MM.1S (cell line): Measurements from ENCODE around the gene CHRND.

Source experiments
- DNase-seq: peaks from one replicate; pipeline ENCODE4 v3.0.0-alpha.2; 2015
- H2AFZ ChIP-seq: fragments of 300-600 bp; sonication (generic); 2 replicates; pipeline ENCODE4 v1.6.0; 2016; ENCODE audit warnings: antibody characterized with exemption, low read length
- H3F3A ChIP-seq: fragments of 300-600 bp; sonication (generic); 2 replicates; pipeline ENCODE4 v1.6.1; 2016; ENCODE audit warnings: mild to moderate bottlenecking, antibody characterized with exemption, low read length, moderate library complexity, mixed read lengths; ENCODE audit not compliant: insufficient read depth
- H3K27ac ChIP-seq: fragments of 300-600 bp; sonication (generic); 2 replicates; pipeline ENCODE4 v1.5.1; 2016; ENCODE audit warnings: mild to moderate bottlenecking, low read length
- H3K27me3 ChIP-seq: fragments of 300-600 bp; sonication (generic); replicated peaks from 2 replicates; pipeline ENCODE4 v1.6.0; 2016; ENCODE audit warnings: low read length; ENCODE audit not compliant: insufficient read depth
- H3K36me3 ChIP-seq: fragments of 300-600 bp; sonication (generic); replicated peaks from 2 replicates; pipeline ENCODE4 v1.6.1; 2016; ENCODE audit warnings: mild to moderate bottlenecking, low read length, mixed read lengths; ENCODE audit not compliant: insufficient read depth
- H3K4me1 ChIP-seq: fragments of 300-600 bp; sonication (generic); 2 replicates; pipeline ENCODE4 v1.6.1; 2016; ENCODE audit warnings: low read length, mixed read lengths
- H3K4me2 ChIP-seq: fragments of 300-600 bp; sonication (generic); 2 replicates; pipeline ENCODE4 v1.6.0; 2016; ENCODE audit warnings: low read depth, low read length
- H3K4me3 ChIP-seq: fragments of 300-600 bp; sonication (generic); 2 replicates; pipeline ENCODE4 v1.5.1; 2016; ENCODE audit warnings: low read length, mixed read lengths
- H3K79me2 ChIP-seq: fragments of 300-600 bp; sonication (generic); 2 replicates; pipeline ENCODE4 v1.6.1; 2016; ENCODE audit warnings: mixed run types, low read length, mixed read lengths
- H3K9ac ChIP-seq: fragments of 300-600 bp; sonication (generic); 2 replicates; pipeline ENCODE4 v1.6.1; 2016; ENCODE audit warnings: low read length, mixed read lengths
- H3K9me2 ChIP-seq: fragments of 300-600 bp; sonication (generic); replicated peaks from 2 replicates; pipeline ENCODE4 v1.6.1; 2016; ENCODE audit warnings: mild to moderate bottlenecking, low read length, mixed read lengths; ENCODE audit not compliant: insufficient read depth
- H3K9me3 ChIP-seq: fragments of 300-600 bp; sonication (generic); replicated peaks from 2 replicates; pipeline ENCODE4 v1.6.1; 2016; ENCODE audit warnings: mild to moderate bottlenecking, low read length, mixed read lengths; ENCODE audit not compliant: insufficient read depth
- H4K20me1 ChIP-seq: fragments of 300-600 bp; sonication (generic); 2 replicates; pipeline ENCODE4 v1.6.1; 2016; ENCODE audit warnings: mild to moderate bottlenecking, low read length, moderate library complexity, mixed read lengths; ENCODE audit not compliant: insufficient read depth
- EZH2 ChIP-seq: fragments of 300-600 bp; sonication (generic); optimal IDR thresholded peaks from 2 replicates; pipeline ENCODE3; 2017; ENCODE audit warnings: low read depth, mild to moderate bottlenecking, antibody characterized with exemption, low read length, mixed read lengths
- EZH2phosphoT487 ChIP-seq: fragments of 300-600 bp; sonication (generic); IDR thresholded peaks from 2 replicates; pipeline ENCODE4 v1.6.1; 2018; ENCODE audit warnings: antibody characterized with exemption, low read length
- TF ChIP-seq, protein P1 (sequence below): fragments of 300-600 bp; sonication (generic); IDR thresholded peaks from 2 replicates; pipeline ENCODE4 v1.5.1; 2016; ENCODE audit warnings: antibody characterized with exemption, low read length, mixed read lengths

Gene CHRND

DNA sequence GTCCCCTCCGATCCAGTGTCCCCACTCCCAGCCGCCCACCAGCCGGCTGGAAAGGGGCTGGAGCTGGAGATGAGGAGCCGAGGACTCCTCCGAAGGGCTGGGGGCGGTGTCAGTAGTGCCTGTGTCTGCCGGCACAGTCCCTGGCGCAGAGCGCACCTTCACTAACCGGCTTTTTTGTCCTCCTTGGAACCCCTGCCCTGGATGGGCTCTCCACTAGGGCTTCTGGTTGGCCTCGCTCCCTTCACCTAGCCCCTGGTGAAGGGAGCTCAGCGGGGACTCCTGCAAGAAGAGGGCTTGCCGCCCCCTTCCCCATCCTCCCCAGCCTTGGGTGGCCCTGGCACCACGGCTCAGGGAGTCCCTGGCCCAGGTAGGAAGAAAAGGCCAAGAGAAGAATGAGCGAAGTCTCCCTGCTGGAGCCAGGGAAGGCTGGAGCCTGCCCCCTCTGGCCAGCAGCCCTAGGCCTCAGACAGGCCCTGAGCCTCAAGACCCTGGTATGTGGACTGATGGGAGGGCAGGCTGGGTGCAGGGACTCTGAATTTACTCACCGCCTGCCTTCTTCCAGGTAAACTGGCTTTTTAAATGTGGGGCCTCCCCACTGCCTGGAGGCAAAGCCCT lies 37.8 kb upstream of the CHRND start:
- H4K20me1 ChIP-seq = no peaks in the 10 kb centered on the region
- H3K36me3 ChIP-seq = no peaks in the 10 kb centered on the region
- DNase-seq = no peak
- H3K27ac ChIP-seq = no peak overlapping the region
- peaks cover 9% of the 10 kb centered on the region for H3K27me3 ChIP-seq
- no peaks in the 10 kb centered on the region for H3K4me1 ChIP-seq
- no peak overlapping the region for H3K4me2 ChIP-seq
- no peaks in the 10 kb centered on the region for H3F3A ChIP-seq
- H3K9me2 ChIP-seq = no peaks in the 10 kb centered on the region
- H3K9ac ChIP-seq = no peak overlapping the region
- no peaks in the 10 kb centered on the region for H3K79me2 ChIP-seq
- H3K4me3 ChIP-seq = no peak overlapping the region
- H2AFZ ChIP-seq = no peak overlapping the region
- H3K9me3 ChIP-seq = no peaks in the 10 kb centered on the region
- TF ChIP-seq EZH2 (no peak), EZH2phosphoT487 (no peak)
- TF ChIP-seq, protein P1, sequence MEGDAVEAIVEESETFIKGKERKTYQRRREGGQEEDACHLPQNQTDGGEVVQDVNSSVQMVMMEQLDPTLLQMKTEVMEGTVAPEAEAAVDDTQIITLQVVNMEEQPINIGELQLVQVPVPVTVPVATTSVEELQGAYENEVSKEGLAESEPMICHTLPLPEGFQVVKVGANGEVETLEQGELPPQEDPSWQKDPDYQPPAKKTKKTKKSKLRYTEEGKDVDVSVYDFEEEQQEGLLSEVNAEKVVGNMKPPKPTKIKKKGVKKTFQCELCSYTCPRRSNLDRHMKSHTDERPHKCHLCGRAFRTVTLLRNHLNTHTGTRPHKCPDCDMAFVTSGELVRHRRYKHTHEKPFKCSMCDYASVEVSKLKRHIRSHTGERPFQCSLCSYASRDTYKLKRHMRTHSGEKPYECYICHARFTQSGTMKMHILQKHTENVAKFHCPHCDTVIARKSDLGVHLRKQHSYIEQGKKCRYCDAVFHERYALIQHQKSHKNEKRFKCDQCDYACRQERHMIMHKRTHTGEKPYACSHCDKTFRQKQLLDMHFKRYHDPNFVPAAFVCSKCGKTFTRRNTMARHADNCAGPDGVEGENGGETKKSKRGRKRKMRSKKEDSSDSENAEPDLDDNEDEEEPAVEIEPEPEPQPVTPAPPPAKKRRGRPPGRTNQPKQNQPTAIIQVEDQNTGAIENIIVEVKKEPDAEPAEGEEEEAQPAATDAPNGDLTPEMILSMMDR = no peak

DNA sequence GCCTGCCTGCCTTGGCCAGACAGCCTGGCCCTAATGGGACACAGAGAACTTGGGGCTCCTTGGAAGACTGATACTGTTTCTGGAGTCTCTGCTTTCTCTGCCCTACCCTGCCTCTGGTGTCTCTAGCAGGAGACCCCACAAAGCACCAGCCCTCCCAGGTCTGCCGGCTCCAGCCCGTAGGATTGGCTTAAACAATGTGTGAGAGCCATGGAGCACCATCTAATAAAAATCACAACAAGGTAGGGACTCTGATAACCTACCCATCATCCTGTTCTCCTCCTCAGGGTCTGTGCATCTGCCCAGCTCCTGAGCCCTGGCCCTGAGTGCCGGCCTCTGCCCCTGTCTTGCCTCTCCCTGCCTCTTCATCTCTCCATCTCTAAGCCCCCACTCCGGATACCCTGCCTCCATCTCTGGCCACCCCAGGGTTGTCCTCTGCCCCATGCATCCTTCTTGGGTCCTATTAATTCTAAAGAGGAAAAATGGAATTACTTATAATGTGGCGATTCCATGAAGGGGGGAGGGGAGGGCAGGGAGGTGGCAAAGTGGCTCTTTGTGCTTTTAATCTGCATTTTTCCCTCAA lies 37.1 kb upstream of the CHRND start:
- Histone ChIP-seq H3K27ac (no peak overlapping the region), H3K4me1 (no peaks in the 10 kb centered on the region), H3K4me3 (no peak overlapping the region), H4K20me1 (no peaks in the 10 kb centered on the region), H3K9me2 (no peaks in the 10 kb centered on the region), H3K79me2 (no peaks in the 10 kb centered on the region), H3K9me3 (no peaks in the 10 kb centered on the region), H3K36me3 (no peaks in the 10 kb centered on the region), H3K27me3 (peaks cover 9% of the 10 kb centered on the region), H3F3A (no peaks in the 10 kb centered on the region), H2AFZ (no peak overlapping the region), H3K4me2 (no peak overlapping the region), H3K9ac (no peak overlapping the region)
- TF ChIP-seq, protein P1 = no peak
- TF ChIP-seq EZH2 = no peak
- TF ChIP-seq EZH2phosphoT487 = no peak
- no peak for DNase-seq

DNA sequence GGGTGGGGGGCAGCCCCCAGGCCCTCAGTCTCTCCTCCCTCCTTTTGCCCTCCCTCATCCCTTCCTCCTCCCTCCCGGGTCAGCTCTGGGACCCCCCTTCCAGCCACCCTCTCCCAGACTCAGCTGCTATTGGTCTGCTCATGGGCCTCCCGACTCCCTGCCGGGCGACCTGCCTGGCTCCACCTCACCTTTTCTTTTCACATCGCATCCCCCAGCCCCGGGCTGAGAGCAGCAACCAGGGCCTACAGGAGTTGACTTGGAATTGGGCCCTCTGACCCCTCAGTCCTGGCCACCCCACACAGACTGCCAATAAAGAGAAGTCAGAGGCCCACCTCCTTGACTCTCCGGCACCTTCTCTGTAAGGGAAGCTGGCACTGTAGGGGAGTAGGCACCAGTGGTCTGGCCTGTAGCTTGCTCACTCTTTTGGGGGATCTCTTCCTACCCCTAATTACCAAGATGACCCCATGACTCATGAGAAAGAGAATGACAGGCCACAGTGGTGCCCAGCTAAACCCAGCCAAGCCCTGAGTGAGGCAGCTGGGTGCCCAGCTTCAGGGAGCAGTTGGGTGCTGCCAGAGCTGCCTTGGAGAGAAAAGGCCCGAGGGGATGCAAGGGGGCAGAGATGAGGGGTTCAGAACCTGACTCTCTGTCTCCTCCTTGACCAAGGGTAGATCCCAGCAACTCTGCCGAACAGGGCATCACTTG lies 36.3 kb upstream of the CHRND start:
- Histone ChIP-seq H3K27me3 (peaks cover 9% of the 10 kb centered on the region), H3K9ac (no peak overlapping the region), H4K20me1 (no peaks in the 10 kb centered on the region), H3K9me2 (no peaks in the 10 kb centered on the region), H3K9me3 (no peaks in the 10 kb centered on the region), H3K4me3 (no peak overlapping the region), H3K36me3 (no peaks in the 10 kb centered on the region), H3K79me2 (no peaks in the 10 kb centered on the region), H3F3A (no peaks in the 10 kb centered on the region), H3K4me1 (no peaks in the 10 kb centered on the region), H3K4me2 (no peak overlapping the region), H3K27ac (no peak overlapping the region), H2AFZ (no peak overlapping the region)
- no peak for DNase-seq
- no peak for TF ChIP-seq EZH2
- TF ChIP-seq EZH2phosphoT487 = no peak
- TF ChIP-seq, protein P1 = no peak
